GM12864 (cell line): ENCODE data around the gene B4GALT7.

Experiments used
- DNase-seq: peaks from one replicate; pipeline ENCODE4 v3.0.0-alpha.2; 2011; ENCODE audit warnings: low read depth
- H3K4me3 ChIP-seq: 2 replicates; pipeline ENCODE4 v1.5.1; 2011; ENCODE audit warnings: mild to moderate bottlenecking, low read depth, low read length, control low read depth
- CTCF ChIP-seq: IDR thresholded peaks from 2 replicates; pipeline ENCODE4 v1.5.1; 2011; ENCODE audit warnings: low read depth, mild to moderate bottlenecking, moderate library complexity, low read length, control low read depth, inconsistent platforms; ENCODE audit errors: missing control alignments

Gene B4GALT7

DNA sequence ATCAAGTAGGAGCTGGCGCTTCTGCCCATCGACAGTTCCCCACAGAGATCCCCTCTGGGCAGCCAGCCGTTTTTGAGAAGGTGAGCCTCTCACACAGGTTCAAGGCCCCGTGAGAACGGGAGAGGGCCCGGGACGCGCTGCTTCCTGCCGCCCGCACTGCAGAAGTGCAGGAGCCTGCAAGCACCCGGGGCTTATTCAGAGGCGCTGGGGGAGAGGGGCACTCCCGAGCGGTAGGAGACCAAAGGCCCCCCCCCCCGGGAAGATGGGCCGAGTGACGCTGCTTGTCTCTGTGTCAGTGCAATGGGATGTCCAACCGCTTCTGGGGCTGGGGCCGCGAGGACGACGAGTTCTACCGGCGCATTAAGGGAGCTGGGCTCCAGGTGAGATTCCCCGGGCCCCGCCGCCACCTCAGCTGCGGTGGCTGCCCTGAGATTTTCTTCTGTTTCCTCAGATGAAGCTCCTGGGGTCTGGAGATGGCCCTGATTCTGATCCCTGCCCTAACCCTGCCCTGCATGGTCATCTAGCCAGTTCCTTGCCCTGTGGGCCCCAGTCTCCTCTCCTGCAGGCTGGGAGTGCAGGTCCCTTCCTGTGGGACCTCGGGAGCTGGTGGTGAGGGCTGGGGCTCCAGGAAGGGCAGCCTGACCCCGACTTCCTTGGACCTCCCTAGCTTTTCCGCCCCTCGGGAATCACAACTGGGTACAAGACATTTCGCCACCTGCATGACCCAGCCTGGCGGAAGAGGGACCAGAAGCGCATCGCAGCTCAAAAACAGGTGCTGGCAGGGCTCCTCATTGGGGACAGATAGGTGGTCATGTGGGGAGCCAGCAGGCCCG lies 8.5 kb downstream of the B4GALT7 start:
- TF ChIP-seq CTCF, result no peak
- no peak for DNase-seq
- H3K4me3 ChIP-seq, result no peak overlapping the region

GRCh38 chr5:177609076-177610059 lies 9.4 kb downstream of the B4GALT7 start:
- DNase-seq, result no peak
- no peak overlapping the region for H3K4me3 ChIP-seq
- TF ChIP-seq CTCF, result no peak

DNA sequence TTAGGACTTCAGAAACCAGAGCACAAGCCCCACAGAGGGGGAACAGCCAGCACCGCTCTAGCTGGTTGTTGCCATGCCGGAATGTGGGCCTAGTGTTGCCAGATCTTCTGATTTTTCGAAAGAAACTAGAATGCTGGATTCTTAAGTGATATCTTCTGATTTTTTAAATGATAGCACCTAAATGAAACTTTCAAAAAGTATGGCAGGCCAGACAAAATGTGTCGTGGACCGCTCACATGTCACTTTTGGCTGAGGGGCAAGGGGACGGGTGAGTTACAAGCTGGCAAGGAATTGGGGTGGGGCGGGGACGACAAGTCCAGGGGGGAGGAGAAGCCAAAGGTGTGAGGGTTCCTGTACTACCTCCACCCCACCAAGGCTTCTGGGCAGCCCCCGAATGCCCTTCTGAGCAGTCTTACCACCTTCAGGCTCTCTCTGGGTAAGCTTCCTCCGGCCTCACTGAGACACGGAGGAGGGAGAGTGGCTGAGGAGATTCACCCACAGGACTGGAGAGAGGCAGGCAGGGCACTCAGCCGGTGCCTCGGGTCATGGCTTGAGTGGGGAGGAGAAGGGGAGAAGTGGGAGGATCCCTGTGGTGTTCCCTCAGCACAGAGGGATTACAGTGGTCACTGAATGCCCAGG lies 10.3 kb downstream of the B4GALT7 start:
- DNase-seq, result no peak
- no peak overlapping the region for H3K4me3 ChIP-seq
- no peak for TF ChIP-seq CTCF

DNA sequence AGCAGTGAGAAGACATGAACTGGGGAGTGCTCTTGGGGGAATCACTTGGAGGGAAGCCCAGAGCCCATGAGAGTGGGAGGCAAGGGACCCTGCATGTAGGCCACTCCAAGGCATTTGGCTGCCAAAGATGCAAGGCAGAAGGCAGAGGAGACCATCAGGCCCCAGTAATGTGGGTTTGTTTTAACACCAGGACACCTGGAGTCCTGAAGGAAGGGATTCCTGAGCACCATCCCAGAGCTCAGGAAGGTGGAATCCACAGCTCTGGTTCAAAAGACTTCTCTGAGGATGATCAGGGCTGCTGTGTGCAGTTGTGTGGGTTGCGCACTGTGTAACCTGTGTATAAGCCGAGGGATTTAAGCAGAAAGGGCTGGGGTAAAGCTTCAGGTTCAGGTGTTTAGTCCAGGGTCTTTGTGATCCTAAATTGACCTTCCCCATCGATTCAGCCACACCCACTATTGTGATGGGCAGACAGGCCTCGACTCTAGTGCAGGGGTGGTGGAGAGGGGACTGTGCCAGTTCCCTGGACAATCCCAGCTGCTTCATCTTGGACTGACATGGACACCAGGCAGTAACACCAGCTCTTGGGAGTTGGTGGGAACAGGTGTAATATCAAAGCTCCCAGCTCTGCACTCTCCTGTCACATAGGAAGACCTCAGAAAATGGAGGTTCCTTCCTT lies 11.0 kb downstream of the B4GALT7 start:
- no peak for TF ChIP-seq CTCF
- DNase-seq, result no peak
- no peak overlapping the region for H3K4me3 ChIP-seq

- no peak overlapping the region for H3K4me3 ChIP-seq
- DNase-seq, result no peak
- no peak for TF ChIP-seq CTCF
Measured at GRCh38 chr5:177611446-177612214, 11.7 kb downstream of the B4GALT7 start.
